ENCODE measurements around the gene ZNF284.

DNA sequence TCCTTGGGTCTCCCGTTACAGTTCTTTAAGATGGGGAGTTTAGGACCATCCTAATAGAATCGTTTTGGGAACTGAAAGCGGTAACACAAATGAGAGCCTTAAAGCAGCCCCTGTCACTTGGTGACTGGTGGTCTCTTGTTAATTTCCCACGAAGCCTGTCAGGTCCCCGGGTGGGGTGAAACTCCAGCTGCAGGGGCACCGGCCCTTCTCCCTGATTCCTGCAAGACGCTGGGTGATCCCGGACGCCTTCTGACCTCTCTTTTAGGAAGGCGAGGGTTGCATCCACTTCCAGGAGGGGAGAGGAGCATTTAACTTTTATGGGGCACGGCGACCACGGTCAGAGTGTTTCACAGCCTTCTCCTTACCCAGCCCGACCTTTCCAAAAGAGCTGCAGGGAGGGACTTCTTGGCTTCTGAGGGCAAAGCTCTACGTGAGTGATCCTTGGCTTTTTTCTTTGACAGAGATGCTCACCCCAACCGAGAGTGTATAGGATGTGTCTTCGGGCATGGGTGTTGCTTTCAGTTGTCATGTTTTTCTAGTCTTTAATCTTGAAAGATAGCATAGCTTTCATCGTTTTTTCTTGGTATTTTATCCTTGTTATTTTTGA lies 41.9 kb downstream of the ZNF284 start:
- no peak for TF ChIP-seq POLR2A (IDR thresholded peaks at IDR 0.05; ENCODE audit: low read depth, low read length)
- TF ChIP-seq TAF1 (IDR thresholded peaks at IDR 0.05; ENCODE audit: borderline replicate concordance, low read depth, low read length): no peak
- TF ChIP-seq POLR2AphosphoS5 (IDR thresholded peaks at IDR 0.05; ENCODE audit: low read depth, low read length): no peak
